HCT116 (cell line): ENCODE measurements around the gene AOPEP. TPM values are rescaled to one million over a fixed set of nuclear protein-coding genes. Genes with fewer than 3 reads are reported as not detected.

Experiments
- ATAC-seq: fragments of 200-7000 bp; cut with Tn5 transposase; 2 replicates; pipeline ENCODE4 v1.9.1; 2020; ENCODE audit warnings: mild to moderate bottlenecking, moderate library complexity
- BruUV-seq: library from RNA; stranded (reverse); fragments of 400-500 nt; replicated peaks from 2 replicates; lab custom pipeline; 2021; lab: Mats Ljungman, UMichigan
- CTCF ChIA-PET: fragments of 300-600 bp; sonication (Branson Sonifier 250); formaldehyde crosslinking; loops from one replicate; lab custom pipeline; 2021; ENCODE audit warnings: antibody characterized with exemption; lab: Charles Lee
- POLR2A ChIA-PET: fragments of 300-600, 350-600 bp; sonication (Branson Sonifier 250); formaldehyde crosslinking; loops from one replicate; lab custom pipeline; 2021; ENCODE audit warnings: antibody characterized with exemption; lab: Charles Lee
- RAD21 ChIA-PET, 2 experiments: fragments of 300-600 bp; sonication (Branson Sonifier 250); formaldehyde crosslinking; loops; one replicate each; lab custom pipeline; 2023; ENCODE audit warnings: low total read pairs in 2 of 2; ENCODE audit not compliant: uncharacterized antibody in 2 of 2, unreplicated experiment in 2 of 2, low non-redundant PET in 1 of 2; lab: Charles Lee
- DNase-seq: peaks from one replicate; pipeline ENCODE4 v3.0.0-alpha.2; 2010; ENCODE audit warnings: low read depth, low spot score
- H2AFZ ChIP-seq: fragments of 200-600 bp; shearing (Covaris generic), sonication (generic); 2 replicates; pipeline ENCODE4 v1.6.1; 2017; ENCODE audit warnings: low read depth, mixed run types, mixed read lengths, antibody characterized with exemption, low read length; ENCODE audit not compliant: poor library complexity, severe bottlenecking
- H3K27ac ChIP-seq: 2 replicates; pipeline ENCODE4 v1.5.1; 2012; ENCODE audit warnings: low read depth, low read length
- H3K27me3 ChIP-seq: fragments of 200-600 bp; sonication (generic); 2 replicates; pipeline ENCODE4 v1.6.1; 2016; ENCODE audit warnings: mixed run types, low read length, mixed read lengths; ENCODE audit not compliant: insufficient read depth
- H3K36me3 ChIP-seq, 2 experiments: fragments of 200-500 bp in 1 of 2; fragments of 200-600 bp in 1 of 2; sonication (Bioruptor generic) in 1 of 2; sonication (generic) in 1 of 2; 2 replicates each; pipeline versions ENCODE4 v1.5.1 to v1.6.1; 2014 to 2016; ENCODE audit warnings: low read length in 2 of 2, inconsistent platforms in 1 of 2, mixed read lengths in 1 of 2, mixed run types in 1 of 2; ENCODE audit not compliant: insufficient read depth in 2 of 2, control insufficient read depth in 1 of 2
- H3K4me1 ChIP-seq, 2 experiments: fragments of 200-600 bp in 1 of 2; sonication (generic) in 1 of 2; 2 replicates each; pipeline versions ENCODE4 v1.5.1 to v1.6.1; 2012 to 2017; ENCODE audit warnings: low read length in 2 of 2, inconsistent platforms in 1 of 2, mild to moderate bottlenecking in 1 of 2, mixed read lengths in 1 of 2, mixed run types in 1 of 2, moderate library complexity in 1 of 2; ENCODE audit not compliant: insufficient read depth in 2 of 2, control insufficient read depth in 1 of 2
- H3K4me2 ChIP-seq: fragments of 200-600 bp; sonication (generic); 2 replicates; pipeline ENCODE4 v1.6.1; 2017; ENCODE audit warnings: mixed run types, low read length, mixed read lengths
- H3K4me3 ChIP-seq, 2 experiments: fragments of 200-600 bp in 1 of 2; sonication (generic) in 1 of 2; replicated peaks in 1 of 2; 2 replicates each; pipeline ENCODE4 v1.5.1; 2011 to 2016; ENCODE audit warnings: low read length in 2 of 2, control low read depth in 1 of 2, low read depth in 1 of 2, mild to moderate bottlenecking in 1 of 2, mixed read lengths in 1 of 2, mixed run types in 1 of 2
- H3K79me2 ChIP-seq: fragments of 200-600 bp; sonication (generic); 2 replicates; pipeline ENCODE4 v1.6.1; 2017; ENCODE audit warnings: mild to moderate bottlenecking, mixed run types, low read length, moderate library complexity, mixed read lengths; ENCODE audit not compliant: insufficient read depth
- H3K9ac ChIP-seq: fragments of 200-600 bp; sonication (generic); 2 replicates; pipeline ENCODE4 v1.6.1; 2016; ENCODE audit warnings: low read length, mixed read lengths
- H3K9me2 ChIP-seq: fragments of 200-600 bp; sonication (generic), shearing (Covaris generic); 2 replicates; pipeline ENCODE4 v1.6.1; 2017; ENCODE audit warnings: mixed run types, mild to moderate bottlenecking, moderate library complexity; ENCODE audit not compliant: insufficient read depth
- H3K9me3 ChIP-seq, 2 experiments: fragments of 200-500 bp in 1 of 2; fragments of 200-600 bp in 1 of 2; sonication (Bioruptor generic) in 1 of 2; sonication (generic) in 1 of 2; 2 replicates each; pipeline ENCODE4 v1.6.1; 2014 to 2017; ENCODE audit warnings: low read length in 2 of 2, mixed read lengths in 2 of 2, inconsistent platforms in 1 of 2, low read depth in 1 of 2, mild to moderate bottlenecking in 1 of 2, mixed run types in 1 of 2, moderate library complexity in 1 of 2; ENCODE audit not compliant: control insufficient read depth in 1 of 2, insufficient read depth in 1 of 2
- H4K20me1 ChIP-seq: fragments of 200-600 bp; sonication (generic), shearing (Covaris generic); 2 replicates; pipeline ENCODE4 v1.6.1; 2017; ENCODE audit warnings: mixed run types, mild to moderate bottlenecking, moderate library complexity; ENCODE audit not compliant: insufficient read depth
- ATF3 ChIP-seq: IDR thresholded peaks from 2 replicates; pipeline ENCODE4 v1.6.1; 2012
- CBX3 ChIP-seq: IDR thresholded peaks from 2 replicates; pipeline ENCODE4 v1.6.1; 2012; ENCODE audit warnings: low read depth
- EGR1 ChIP-seq: IDR thresholded peaks from 2 replicates; pipeline ENCODE4 v1.6.1; 2012; ENCODE audit warnings: low read depth
- ELF1 ChIP-seq: IDR thresholded peaks from 2 replicates; pipeline ENCODE4 v1.6.1; 2012; ENCODE audit warnings: low read depth, borderline replicate concordance
- EZH2 ChIP-seq: fragments of 200-600 bp; sonication (generic); IDR thresholded peaks from 2 replicates; pipeline ENCODE4 v1.6.1; 2017; ENCODE audit warnings: antibody characterized with exemption, mixed run types
- EZH2phosphoT487 ChIP-seq: fragments of 200-600 bp; IDR thresholded peaks from 2 replicates; pipeline ENCODE4 v1.6.1; 2018; ENCODE audit warnings: antibody characterized with exemption, borderline replicate concordance
- FOSL1 ChIP-seq: IDR thresholded peaks from 2 replicates; pipeline ENCODE4 v1.6.1; 2012; ENCODE audit warnings: low read depth
- MAX ChIP-seq: IDR thresholded peaks from 2 replicates; pipeline ENCODE4 v1.6.1; 2012
- RAD21 ChIP-seq: IDR thresholded peaks from 2 replicates; pipeline ENCODE4 v1.6.1; 2012; ENCODE audit warnings: low read depth, mild to moderate bottlenecking
- REST ChIP-seq: IDR thresholded peaks from 2 replicates; pipeline ENCODE4 v1.6.1; 2012; ENCODE audit warnings: low read depth
- SIN3A ChIP-seq: IDR thresholded peaks from 2 replicates; pipeline ENCODE4 v1.6.1; 2012; ENCODE audit warnings: low read depth
- SRF ChIP-seq: IDR thresholded peaks from 2 replicates; pipeline ENCODE4 v1.6.1; 2012; ENCODE audit warnings: low read depth
- TCF7L2 ChIP-seq: IDR thresholded peaks from 2 replicates; pipeline ENCODE4 v1.7.0; 2011; ENCODE audit warnings: borderline replicate concordance, inconsistent platforms; ENCODE audit not compliant: insufficient read depth, insufficient read length; ENCODE audit errors: extremely low read depth
- YY1 ChIP-seq: IDR thresholded peaks from 2 replicates; pipeline ENCODE4 v1.6.1; 2011; ENCODE audit warnings: low read length, low read depth, moderate library complexity, mild to moderate bottlenecking; ENCODE audit not compliant: insufficient replicate concordance; ENCODE audit errors: extremely low read depth
- ZBTB33 ChIP-seq: IDR thresholded peaks from 2 replicates; pipeline ENCODE4 v1.6.1; 2011; ENCODE audit warnings: mild to moderate bottlenecking, low read length, moderate library complexity; ENCODE audit not compliant: insufficient replicate concordance; ENCODE audit errors: extremely low read depth
- ZFX ChIP-seq: fragments of 450-650 bp; IDR thresholded peaks from 2 replicates; pipeline ENCODE4 v1.6.1; 2017
- ZNF274 ChIP-seq: fragments of 200-500 bp; sonication (Bioruptor generic); IDR thresholded peaks from 2 replicates; pipeline ENCODE4 v1.6.1; 2014; ENCODE audit warnings: mild to moderate bottlenecking, low read depth, low read length, inconsistent platforms
- intact Hi-C: fragments of 100-400 bp; cut with micrococcal nuclease; formaldehyde crosslinking; loops from 2 replicates; pipeline ENCODE4 v1.10.0; 2022
- total RNA-seq: library from RNA; stranded (reverse); gene quantifications from one replicate; pipeline ENCODE4 v1.2.1, GENCODE V29; 2021; ENCODE audit not compliant: unreplicated experiment

The AOPEP gene
- total RNA-seq, 1 experiment from 2014 or later, result 15.1 TPM

DNA sequence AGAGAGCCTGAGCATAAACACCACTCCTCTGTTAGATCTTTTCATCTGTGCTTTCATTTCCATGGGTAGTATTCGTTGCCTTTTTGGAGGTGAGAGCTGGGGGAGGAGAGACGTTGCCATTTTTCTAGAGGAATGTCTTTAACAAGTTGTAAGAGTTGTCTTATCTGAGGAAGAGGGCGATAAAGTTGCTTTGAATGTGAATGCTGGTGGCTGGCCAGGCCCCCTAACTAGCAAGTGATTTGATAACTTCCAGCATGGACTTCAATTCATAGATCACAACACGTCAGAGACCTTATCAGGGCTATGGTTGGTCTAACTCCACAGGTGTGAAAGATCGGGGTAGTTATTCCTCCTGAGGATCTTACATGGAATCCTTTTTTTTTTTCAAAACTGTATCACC, 30.0 kb upstream of the AOPEP start:
- Histone ChIP-seq H3K9me2 (no peaks in the 10 kb centered on the region), H3K4me2 (no peak overlapping the region), H4K20me1 (no peaks in the 10 kb centered on the region), H2AFZ (no peak overlapping the region), H3K9me3 (no peaks in the 10 kb centered on the region), H3K9ac (no peak overlapping the region), H3K4me3 (no peak overlapping the region), H3K36me3 (no peaks in the 10 kb centered on the region), H3K27ac (no peak overlapping the region), H3K79me2 (no peaks in the 10 kb centered on the region), H3K4me1 (no peaks in the 10 kb centered on the region), H3K27me3 (no peaks in the 10 kb centered on the region)
- ChIA-PET CTCF (no interaction called here), POLR2A (no interaction called here), RAD21 (no interaction called here)
- DNase-seq, result no peak
- no peak for TF ChIP-seq ZBTB33
- TF ChIP-seq SRF, result no peak
- no peak for TF ChIP-seq REST
- TF ChIP-seq ZFX, result no peak
- no peak for TF ChIP-seq ELF1
- no peak for TF ChIP-seq EZH2
- TF ChIP-seq SIN3A, result no peak
- TF ChIP-seq ZNF274, result no peak
- TF ChIP-seq ATF3, result no peak
- TF ChIP-seq YY1, result no peak
- no peak for TF ChIP-seq MAX
- no peak for TF ChIP-seq CBX3
- no peak for TF ChIP-seq TCF7L2
- TF ChIP-seq EZH2phosphoT487, result no peak
- no peak for TF ChIP-seq FOSL1
- no peak for TF ChIP-seq EGR1
- TF ChIP-seq RAD21, result no peak
- ATAC-seq, result no peak
- intact Hi-C loops, result no loop called here
- BruUV-seq, result no TSS peak
